Sigmoid colon (tissue), 4 donors: ENCODE data around the gene SUSD2.

ENCODE experiments used
- EP300 ChIP-seq, 4 donors: sonication (generic); formaldehyde crosslinking; IDR thresholded peaks; one replicate each; pipeline ENCODE4 v1.6.1; 2017; ENCODE audit warnings: antibody characterized with exemption in 4 of 4
- POLR2A ChIP-seq, 2 donors: fragments of 450-650 bp; IDR thresholded peaks; one replicate each; pipeline ENCODE4 v1.6.1; 2016; ENCODE audit warnings: antibody characterized with exemption in 2 of 2, mild to moderate bottlenecking in 2 of 2, moderate library complexity in 2 of 2
- POLR2AphosphoS5 ChIP-seq, 4 donors: sonication (generic); formaldehyde crosslinking; IDR thresholded peaks; one replicate each; pipeline ENCODE4 v1.6.1; 2017; ENCODE audit warnings: antibody characterized with exemption in 4 of 4
- TF ChIP-seq, protein P1 (sequence below), 4 experiments: fragments of 450-650 bp in 3 of 4; fragments of 200-600 bp in 1 of 4; IDR thresholded peaks; one replicate each; pipeline ENCODE4 v1.5.1; 2016 to 2019; ENCODE audit warnings: antibody characterized with exemption in 4 of 4, mild to moderate bottlenecking in 3 of 4, moderate library complexity in 2 of 4

DNA sequence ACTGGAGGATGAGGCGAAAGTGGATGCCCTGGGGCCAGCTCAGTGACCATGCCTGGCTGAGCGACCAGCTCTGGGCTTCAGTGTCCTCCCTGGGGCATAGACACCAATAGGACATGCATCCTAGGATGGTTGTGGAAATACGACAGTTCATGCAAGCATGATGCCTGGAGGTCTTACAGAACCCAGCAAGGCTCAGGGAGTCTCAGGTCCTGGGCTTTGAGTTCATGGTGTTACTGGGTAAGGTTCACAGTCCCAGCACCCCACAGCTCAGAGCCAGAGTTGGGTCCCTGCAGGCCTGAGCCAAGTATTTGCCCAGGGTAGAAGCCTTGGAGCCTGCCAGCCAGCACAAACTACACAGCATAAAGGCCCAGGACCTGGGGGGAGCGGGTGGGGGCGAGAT is 4.2 kb upstream of the SUSD2 start:
- TF ChIP-seq, protein P1, sequence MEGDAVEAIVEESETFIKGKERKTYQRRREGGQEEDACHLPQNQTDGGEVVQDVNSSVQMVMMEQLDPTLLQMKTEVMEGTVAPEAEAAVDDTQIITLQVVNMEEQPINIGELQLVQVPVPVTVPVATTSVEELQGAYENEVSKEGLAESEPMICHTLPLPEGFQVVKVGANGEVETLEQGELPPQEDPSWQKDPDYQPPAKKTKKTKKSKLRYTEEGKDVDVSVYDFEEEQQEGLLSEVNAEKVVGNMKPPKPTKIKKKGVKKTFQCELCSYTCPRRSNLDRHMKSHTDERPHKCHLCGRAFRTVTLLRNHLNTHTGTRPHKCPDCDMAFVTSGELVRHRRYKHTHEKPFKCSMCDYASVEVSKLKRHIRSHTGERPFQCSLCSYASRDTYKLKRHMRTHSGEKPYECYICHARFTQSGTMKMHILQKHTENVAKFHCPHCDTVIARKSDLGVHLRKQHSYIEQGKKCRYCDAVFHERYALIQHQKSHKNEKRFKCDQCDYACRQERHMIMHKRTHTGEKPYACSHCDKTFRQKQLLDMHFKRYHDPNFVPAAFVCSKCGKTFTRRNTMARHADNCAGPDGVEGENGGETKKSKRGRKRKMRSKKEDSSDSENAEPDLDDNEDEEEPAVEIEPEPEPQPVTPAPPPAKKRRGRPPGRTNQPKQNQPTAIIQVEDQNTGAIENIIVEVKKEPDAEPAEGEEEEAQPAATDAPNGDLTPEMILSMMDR (IDR thresholded peaks at IDR 0.05), result no peak
- TF ChIP-seq EP300 (IDR thresholded peaks at IDR 0.05) (no peak), POLR2AphosphoS5 (IDR thresholded peaks at IDR 0.05) (no peak), POLR2A (IDR thresholded peaks at IDR 0.05) (no peak)
